Activated T-helper 1 cell treated with Interleukin-2 at 50 U/mL for 16 hours (primary cell): ENCODE results near the gene ELOVL1.
"Not testable (repeated sequence)": the region's sequence is repeated elsewhere in the genome, so short reads cannot be mapped to it uniquely, and the experiment has no call there.

Experiments
- DNase-seq: peaks from one replicate; pipeline ENCODE4 v3.0.0-alpha.2; 2020; ENCODE audit warnings: low read depth

The ELOVL1 gene

DNA sequence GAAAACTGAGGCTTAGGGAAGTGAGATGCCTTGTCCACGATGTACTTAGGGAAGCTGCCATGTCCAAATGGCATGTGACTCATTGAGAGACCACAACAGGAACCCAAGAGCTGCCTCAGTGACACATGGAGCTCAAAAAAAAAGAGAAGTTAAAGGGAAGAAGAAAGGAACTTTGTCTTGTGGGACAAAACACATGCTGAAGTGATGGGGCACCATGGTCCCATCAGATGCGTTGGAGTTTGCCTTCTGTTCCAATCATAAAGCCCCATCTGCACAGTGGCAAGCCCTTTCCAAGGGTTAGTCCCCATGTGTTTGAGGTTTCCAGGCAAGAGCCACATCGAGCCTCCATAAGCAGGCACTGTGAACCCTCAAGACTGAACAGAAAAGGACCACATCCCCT, 13.8 kb upstream of the ELOVL1 start:
- no peak for DNase-seq

DNA sequence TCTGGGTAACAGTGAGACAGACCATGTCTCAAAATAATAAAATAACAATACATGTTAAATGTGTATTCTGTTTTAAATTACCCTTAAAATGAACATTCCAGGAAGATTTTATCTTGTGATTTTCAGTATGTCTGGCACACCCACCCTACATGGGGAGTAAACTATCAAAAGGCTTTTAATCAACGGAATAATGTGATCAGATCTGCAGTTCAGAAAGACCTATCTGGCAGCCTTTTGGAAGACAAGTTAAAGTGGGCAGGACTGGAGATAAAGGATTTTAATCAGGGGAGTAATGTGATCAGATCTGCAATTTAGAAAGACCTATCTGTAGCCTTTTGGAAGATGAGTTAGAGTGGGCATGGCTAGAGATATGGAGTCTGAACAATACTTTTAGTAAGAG, 11.7 kb upstream of the ELOVL1 start:
- DNase-seq: no peak

DNA sequence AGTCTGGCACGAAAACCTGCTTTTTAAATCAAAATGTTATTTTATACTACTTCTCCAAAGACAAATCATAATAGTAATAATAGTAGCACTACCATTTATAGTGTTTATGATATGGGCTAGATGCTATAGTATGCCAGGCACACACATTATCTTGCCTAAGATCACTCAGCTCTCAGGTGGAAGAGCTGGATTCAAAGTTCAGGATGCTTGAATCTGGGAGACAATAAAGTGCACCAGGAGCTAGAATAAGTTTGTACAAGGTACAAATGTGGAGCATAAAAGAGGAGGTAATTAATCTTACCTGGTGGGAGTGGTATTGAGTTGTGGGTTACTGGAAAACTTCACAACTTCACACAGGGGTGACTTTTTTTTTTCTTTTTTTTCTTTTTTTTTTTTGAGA, 10.0 kb upstream of the ELOVL1 start:
- no peak for DNase-seq

DNA sequence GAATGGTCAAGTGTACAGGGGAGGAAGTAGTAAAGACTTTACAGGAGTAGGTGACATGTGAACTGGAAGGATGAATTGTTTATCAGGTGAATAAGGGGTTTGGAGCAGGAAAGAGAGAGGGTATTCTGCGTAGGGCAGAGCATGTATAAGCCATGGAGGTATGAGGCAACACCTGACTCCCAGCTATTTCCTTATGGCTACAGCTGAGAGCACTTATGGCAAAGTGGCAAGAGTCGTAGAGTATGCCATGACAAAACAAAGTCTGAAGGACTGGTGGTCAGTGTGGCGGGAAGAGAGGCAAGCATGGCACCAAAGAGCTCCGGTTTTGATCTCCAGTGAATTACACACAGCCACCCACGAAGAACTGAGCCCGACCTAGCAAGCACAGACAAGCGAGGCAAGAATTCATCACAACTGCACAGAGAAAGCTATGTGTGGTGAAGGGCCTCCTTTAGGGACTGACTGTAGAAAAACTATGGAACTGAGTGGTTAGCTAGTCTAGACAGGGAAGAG, 9.0 kb upstream of the ELOVL1 start:
- DNase-seq: no peak

DNA sequence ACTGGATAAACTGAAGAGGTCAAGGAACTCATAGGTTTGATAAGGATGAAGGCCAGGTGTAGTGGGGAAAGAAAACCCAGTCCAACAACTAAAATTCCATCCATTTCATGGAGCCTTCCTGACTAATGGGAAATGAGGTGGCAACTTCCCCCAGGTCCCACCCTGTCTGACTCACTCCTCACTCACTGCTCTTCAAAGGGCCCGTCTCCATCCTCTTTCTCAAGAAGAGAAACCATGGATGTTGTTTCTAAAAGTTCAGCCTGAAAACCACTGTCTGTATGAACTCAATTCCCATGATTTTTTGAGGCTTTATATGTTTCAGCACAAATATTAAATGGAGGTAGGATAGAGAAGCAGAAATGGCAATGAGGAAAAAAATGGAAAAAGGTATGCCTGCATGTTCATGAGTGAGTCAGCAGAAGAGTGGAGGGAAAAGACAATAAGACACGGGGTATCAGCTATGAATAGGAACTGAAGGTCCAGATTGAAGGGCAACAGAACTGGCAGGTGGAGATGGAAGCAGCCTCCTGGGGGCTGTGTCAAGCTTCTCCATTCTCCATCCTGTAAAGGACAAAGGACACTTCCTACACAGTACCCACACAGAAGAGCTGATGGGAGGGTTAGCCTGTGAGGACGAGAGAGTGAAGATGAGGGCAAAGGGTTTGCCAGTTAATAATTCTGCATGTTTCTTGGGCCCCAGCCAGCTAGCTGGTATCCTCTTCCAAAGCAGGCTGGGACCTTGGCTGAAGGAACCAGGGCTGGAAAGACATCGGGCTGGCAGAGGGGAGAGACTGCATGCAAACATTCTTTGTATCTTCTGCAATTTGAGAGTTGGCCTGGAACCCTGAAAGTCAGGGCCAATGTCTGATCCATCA, 5.5 kb upstream of the ELOVL1 start:
- no peak for DNase-seq

DNA sequence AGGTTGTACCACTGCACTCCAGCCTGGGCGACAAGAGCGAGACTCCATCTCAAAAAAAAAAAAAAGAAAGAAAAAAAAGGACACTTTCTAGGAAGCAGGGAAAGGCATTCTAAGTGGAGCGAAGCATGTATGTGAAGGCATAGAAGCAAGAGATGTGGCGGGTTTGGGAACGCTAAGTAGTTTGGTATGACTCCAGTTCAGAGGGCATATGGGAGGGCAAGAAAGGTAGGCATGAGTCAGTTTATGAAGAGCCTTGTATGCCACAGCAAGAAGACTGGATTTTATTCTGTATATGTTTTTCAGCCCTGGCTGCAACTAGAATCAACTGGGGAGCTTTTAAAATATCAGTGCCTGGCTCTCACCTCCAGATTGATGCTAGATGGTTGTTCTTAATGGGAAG, 4.4 kb upstream of the ELOVL1 start:
- no peak for DNase-seq

DNA sequence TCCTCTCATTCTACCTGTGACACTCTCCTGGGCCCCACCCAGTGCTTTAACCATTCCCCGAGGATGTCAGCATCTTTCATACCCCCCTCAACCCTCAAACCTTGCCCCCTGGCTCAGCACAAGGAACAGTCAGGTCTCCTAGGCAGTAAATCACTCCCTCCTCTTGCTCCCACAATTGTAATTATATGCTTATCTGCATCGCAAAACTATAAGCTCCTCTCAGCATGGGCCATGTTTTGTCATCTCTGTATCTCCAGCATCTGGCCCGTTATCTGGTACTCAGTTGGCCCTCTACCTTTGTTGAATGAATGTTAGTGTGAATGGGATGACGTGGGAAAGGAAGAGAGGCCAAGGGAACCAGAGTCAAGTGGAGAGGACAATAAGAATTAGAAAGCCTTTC, 2.8 kb upstream of the ELOVL1 start:
- no peak for DNase-seq

DNA sequence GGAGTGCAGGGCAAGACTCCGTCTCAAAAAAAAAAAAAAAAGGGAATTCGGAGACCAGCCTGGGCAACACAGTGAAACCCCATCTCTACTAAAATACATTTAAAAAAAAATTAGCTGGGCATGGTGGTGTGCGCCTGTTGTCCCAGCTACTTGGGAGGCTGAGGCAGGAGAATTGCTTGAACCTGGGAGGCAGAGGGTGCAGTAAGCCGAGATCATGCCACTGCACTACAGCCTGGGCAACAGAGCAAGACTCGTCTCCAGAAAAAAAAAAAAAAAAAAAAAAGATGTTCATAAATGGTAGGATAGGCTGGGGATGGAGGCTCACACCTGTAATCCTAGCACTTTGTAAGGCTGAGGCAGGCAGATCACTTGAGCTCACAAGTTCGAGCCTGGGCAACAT, 2.0 kb upstream of the ELOVL1 start:
- not testable (repeated sequence) for DNase-seq

DNA sequence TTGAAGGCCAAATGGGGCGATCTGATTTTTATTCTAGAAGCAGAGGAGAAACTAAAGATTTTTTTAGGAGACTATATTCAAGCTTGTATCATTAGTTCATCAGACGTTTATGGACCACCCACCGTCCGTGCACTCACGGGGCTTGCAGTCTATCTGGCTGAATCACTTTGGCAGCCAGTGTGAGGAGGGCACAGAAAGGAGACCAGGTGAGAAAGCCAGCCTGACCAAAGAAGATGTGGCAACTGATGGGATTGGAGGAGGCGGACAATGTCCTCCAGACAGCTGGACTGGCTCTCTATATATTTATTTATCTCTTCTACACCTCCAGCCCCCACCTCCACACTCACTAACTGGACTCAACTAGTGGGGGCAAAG, 822 bp upstream of the ELOVL1 start:
- no peak for DNase-seq

DNA sequence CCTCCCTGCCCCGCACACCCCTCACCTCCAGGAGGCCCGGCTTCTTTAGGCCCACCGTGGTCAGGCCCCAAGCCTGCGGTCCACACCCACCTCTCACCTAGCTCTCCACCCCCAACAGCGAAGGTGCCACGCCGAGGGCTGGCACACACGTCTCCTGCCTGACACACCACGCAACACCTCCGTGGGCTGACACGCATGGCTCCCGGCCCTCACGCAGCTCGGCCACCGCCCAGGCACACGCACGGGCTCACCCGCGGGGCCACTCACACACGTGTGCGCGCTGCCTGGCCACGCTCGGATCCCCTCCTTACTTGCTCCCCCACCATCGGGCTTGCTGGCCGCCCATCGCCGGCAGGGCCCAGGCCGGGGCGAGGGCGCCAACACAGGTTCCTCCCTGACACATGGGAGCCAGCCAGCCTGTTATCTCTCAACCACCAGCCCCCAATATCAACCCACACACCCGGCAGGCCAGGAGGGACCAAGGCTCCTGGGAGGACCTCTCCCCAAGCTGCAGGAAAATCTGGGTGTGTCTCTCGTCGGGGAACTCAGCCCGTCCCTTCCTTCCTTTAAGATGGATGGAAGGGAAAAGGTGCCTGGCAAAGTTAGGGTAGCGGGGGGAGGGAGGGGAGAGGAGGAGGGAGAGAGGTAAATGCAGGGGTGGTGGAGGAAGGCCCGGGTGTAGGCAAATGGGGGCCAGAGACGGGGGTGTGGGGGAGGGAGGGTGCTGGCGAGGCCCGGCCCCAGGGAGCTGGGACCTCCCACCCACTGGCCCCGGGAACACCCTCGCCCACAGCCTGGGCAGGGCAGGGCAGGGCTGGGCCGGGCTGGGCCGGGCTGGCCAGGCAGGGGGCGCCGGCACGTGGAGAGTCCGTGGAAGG, 546 bp downstream of the ELOVL1 start:
- DNase-seq: no peak

DNA sequence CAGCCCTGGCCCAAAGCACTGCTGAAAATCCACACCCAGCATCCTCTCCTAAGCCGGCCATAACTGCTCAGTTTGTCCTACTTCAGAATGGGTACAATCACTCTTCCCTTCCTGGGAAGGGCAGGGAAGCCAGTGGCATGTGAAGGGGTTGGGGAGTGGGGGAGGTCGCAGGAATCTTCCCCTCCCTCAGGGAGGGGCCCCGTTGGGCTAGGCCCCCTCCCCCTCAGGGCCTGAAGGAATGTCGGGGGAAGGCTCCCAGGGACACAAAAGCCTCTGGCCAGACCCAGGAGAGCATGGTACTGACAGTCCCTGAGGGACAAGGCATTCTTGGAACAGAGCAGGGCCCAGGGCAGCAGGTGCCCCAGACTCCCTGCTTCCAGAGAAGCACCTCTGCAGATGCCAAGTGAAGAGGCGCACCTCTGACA, 1.2 kb downstream of the ELOVL1 start:
- DNase-seq: no peak

DNA sequence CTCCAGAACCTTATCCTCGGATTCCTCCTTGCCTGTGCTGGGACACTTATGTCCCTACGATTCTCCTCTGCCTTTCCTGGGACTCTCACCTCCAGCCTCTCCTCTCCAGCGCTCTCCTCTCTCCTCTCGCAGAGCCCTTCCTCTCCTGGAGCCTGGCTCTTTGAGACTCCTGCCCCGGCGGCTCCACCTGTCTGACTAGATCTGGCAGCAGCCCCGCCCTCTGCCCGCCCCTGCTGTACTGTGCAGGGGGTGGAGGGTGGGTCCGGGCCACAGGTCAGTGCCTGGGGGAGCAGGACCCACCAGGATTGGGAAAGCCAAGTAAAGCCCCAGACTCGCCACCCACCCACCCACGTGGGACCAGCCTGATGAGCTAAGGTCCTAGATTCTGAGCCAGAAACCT, 1.6 kb downstream of the ELOVL1 start:
- no peak for DNase-seq

DNA sequence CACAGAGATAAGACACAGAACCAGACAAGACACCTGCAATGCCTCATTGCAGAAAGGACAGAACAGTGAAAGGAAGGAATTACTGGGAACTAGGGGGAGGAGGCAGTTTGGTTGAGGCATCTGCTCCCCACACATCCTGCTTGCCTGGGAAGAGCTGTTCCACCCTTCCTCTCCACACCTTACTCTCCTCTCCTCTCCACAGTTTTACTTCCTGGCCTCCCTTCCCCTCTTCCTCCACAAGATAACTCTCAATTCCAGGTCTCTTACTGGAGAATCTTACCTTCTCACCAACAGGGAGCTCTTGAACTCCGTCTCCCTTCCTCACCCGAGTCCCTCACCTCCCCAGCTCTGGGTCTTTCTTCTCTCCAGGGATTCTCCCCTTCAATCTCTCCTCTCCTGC, 2.1 kb downstream of the ELOVL1 start:
- no peak for DNase-seq

DNA sequence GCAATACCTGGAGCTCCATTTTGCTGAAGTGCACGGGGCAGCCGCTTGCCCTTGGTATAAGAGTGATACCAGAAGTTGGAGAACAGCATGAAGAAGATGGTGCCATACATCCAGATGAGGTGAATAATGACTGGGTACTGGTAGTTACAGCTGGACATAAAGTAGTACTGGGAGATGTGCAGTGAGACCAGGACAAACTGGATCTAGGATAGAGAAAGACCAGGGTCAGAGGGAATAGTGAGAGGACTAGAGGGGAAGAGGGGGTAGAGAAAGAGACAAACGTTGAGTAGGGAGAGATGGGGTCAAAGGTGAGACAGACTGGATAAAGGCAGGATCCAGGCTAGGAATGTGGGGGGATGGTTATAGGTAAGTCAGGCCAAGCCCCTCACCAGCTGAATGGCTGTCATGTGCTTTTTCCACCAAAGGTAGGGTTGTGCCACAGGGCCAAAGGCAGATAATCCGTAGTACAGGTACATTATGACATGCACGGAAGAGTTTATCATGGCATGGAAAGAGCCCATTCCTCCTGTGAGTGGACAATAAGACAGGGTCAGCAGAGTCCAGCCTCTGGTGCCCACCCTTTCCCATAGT, 3.8 kb downstream of the ELOVL1 start:
- no peak for DNase-seq

DNA sequence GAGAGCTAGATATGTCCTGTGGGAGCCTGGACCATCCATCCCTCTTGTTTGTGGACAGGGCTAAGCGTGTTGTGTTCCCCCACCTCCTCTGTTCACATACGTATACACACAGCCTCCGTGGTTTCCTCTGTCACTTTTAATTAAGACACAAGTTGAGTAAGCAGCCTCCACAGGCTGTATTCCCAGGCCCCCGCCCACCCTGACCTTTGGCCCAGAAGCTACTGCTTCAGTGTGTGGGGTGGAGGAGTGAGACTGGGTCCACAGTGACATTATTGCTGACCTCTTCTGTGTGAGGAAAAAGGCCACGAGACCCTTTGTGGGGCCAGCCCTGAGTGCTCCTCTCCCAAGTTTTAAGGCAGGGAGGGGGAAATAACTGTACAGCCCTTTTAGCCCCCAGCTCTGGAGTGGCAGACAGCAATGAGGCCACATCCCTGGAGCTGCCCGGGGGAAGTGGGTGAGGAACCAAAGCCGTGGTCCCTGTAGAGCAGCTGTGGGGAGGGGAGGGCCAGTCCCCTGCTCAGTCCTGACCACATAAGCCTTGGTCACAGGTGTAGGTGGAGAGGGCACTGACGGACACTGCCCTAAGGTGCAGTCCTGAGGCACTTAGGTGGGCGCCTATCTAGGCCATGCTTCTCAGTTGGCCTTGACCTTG, 4.4 kb downstream of the ELOVL1 start:
- DNase-seq: no peak

DNA sequence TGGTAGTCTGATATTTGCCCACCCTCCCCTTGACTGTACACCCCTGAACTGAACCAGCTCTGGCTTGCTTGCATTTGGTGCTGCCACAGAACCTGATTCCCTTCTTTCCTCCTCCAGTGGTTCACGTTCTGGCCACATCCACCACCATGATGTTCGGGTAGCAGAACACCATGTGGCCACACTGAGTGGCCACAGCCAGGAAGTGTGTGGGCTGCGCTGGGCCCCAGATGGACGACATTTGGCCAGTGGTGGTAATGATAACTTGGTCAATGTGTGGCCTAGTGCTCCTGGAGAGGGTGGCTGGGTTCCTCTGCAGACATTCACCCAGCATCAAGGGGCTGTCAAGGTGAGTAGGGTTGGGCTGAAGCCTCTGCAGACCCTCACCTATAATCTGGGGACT, 7.2 kb downstream of the ELOVL1 start:
- DNase-seq: no peak

DNA sequence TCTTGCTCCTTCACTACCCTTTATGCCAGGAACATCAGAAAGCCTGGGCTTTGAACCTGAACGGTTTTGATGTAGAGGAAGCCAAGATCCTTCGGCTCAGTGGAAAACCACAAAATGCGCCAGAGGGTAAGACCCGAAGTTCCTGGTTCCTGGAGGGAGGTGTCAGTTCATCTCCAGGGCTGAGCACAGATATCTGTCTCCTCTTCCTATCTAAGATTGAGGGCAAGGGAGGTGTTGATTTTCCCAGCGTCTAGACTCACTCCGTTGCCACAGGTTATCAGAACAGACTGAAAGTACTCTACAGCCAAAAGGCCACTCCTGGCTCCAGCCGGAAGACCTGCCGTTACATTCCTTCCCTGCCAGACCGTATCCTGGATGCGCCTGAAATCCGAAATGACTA, 8.1 kb downstream of the ELOVL1 start:
- no peak for DNase-seq

DNA sequence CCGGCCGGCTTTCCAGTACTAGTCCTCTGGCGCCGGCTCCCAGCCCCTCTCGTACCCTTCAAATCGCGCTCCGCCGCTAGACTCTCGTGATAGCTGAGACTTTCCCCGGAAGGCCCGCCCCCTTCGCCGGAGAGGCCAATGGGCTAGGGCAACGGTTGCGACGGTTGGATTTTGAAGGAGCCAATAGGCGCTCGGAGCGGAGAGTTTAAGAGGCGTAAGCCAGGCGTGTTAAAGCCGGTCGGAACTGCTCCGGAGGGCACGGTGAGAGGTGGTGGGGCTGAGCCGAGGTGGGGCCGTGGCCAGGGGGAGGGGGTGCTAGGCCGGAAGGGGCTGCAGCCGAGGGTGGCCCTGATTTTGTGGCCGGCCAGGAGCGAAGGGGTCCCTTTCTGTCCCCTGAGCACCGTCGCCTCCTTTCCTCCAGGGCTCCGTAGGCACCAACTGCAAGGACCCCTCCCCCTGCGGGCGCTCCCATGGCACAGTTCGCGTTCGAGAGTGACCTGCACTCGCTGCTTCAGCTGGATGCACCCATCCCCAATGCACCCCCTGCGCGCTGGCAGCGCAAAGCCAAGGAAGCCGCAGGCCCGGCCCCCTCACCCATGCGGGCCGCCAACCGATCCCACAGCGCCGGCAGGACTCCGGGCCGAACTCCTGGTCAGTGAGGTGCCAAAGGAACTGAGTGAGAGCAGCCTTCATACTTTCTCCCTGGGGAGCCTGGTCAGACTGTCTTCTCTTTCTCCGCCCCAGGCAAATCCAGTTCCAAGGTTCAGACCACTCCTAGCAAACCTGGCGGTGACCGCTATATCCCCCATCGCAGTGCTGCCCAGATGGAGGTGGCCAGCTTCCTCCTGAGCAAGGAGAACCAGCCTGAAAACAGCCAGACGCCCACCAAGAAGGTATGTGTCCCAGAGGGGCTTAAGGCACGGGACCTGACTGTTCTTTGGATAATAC, 8.8 kb downstream of the ELOVL1 start, which contains the start of gene CDC20:
TSS of gene CDC20 (plus strand) at position 236 of the 948 bp plus-strand sequence. CDS start at position 471, 235 bp downstream.
- peak; percentile 93 for DNase-seq

DNA sequence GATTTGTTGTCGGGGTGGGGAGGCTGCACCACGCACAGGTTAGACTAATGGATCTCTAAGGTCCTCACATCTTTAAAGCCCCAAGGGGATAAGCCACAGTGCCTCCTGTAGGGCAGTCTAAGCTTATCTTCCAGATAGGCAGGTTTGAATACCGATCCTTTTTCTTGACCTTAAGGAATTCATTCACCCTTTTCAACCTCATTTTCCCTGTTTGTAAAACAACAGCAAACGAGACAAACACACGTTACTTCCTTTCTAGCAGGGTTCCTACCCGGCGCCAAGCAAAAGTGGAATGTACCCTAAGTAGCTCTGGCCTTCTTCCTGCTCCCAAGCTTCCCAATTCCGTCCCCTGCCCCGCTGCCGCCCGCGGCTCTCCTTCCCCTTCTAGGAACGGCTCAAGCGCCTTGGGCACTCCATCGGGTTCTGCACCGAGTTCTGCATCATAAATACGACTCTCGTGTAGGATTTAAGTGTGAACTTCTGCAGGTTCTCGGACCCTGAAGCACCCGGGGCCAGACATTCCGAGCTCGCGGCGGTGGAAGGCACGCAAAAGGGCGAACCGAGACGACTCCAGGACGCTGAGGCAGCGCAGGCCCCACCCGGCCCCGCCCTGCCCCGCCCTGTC, 9.6 kb downstream of the ELOVL1 start:
- no peak for DNase-seq

DNA sequence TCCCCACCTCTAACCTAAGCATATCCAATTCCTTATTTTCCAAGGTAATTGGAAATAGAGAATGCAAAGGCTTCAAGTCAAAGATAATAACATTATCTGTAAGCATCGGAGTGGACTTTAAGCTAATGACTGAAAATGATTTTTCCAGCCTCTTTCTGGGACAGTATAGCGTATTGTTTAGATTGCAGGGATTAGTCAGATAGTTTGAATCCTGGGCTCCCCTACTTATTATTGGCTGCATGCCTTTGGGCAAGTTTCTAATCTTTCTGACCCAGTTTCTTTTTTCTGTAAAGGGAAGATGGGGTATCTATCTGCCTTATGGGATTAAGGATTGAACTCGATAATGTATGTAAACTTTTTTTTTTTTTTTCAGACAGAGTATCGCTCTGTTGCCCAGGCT, 10.6 kb downstream of the ELOVL1 start:
- no peak for DNase-seq
